ENCODE measurements around the gene POPDC3. TPM values are rescaled to one million over a fixed set of nuclear protein-coding genes. Genes with fewer than 3 reads are reported as not detected.

POPDC3 gene
- total RNA-seq, 1 experiment from 2014 or later, result 5.7 TPM

DNA sequence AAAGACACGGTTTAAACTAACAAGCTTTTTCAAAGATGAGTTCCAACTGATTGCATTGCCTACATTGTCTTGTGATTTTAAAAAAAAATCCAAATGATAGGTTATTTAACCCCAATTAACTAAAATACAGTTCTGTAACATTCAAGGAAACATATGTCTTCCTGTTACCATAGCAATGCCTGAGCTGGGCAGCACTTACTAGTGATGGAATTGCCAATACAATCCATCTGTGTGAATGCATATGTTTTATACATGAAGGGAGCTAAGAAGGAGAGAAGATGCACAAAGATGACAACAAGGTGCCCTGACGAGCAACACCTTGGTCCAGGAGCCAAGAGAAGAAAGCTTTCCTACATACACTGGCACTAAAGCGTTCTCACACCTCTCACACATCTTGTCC is 68.7 kb downstream of the POPDC3 start:
- no peak overlapping the region for H2BK20ac ChIP-seq (ENCODE audit: low read depth, low read length, poor library complexity, severe bottlenecking)
- H2AK5ac ChIP-seq (ENCODE audit: insufficient read length, low read length), result no peak overlapping the region
- H3K4me2 ChIP-seq (ENCODE audit: insufficient read depth, insufficient read length, low read length), result no peak overlapping the region
- no peak overlapping the region for H4K8ac ChIP-seq (replicated peaks; ENCODE audit: insufficient read length, low read depth, low read length)
- no peak overlapping the region for H2BK12ac ChIP-seq (ENCODE audit: insufficient read length, low read depth, low read length)
- H3K4me1 ChIP-seq (ENCODE audit: insufficient read depth, low read length), result no peaks in the 10 kb centered on the region; the same call in 1 of the 2 replicates
- H4K91ac ChIP-seq (ENCODE audit: insufficient read length, low read depth, low read length), result no peak overlapping the region
- H2BK120ac ChIP-seq (ENCODE audit: low read depth, low read length, poor library complexity, severe bottlenecking), result no peak overlapping the region
- Mint-ChIP-seq H3K4me1 (peaks cover 2 to 4% of the 10 kb centered on the region in 2 experiments), H3K4me3 (no peak overlapping the region), H3K27ac (no peak overlapping the region), H3K27me3 (ENCODE audit: low read depth) (no peaks in the 10 kb centered on the region), H3K36me3 (ENCODE audit: insufficient read depth in 1 of 3, low read depth in 3 of 3) (no peaks in the 10 kb centered on the region), H3K9me3 (no peaks in the 10 kb centered on the region)
- no peaks in the 10 kb centered on the region for H3K79me2 ChIP-seq (ENCODE audit: insufficient read depth, low read length)
- no peak overlapping the region for H2BK15ac ChIP-seq (ENCODE audit: low read depth, low read length)
- no CpG with 5 or more reads among the region's 3 CpGs for WGBS (ENCODE audit: extremely low coverage, insufficient read length, low lambda C conversion rate)
- H3K23me2 ChIP-seq (ENCODE audit: insufficient read length, low read depth, low read length, poor library complexity, severe bottlenecking), result no peaks in the 10 kb centered on the region
- no peaks in the 10 kb centered on the region for H3K9me3 ChIP-seq (ENCODE audit: control insufficient read depth, low read depth, low read length)
- H3K27ac ChIP-seq (ENCODE audit: insufficient read length, low read depth, low read length), result no peak overlapping the region
- H4K20me1 ChIP-seq (ENCODE audit: control insufficient read depth, insufficient read depth, insufficient read length), result no peaks in the 10 kb centered on the region
- no peak overlapping the region for H3K4ac ChIP-seq (ENCODE audit: low read depth, low read length)
- no peak overlapping the region for H2AFZ ChIP-seq (ENCODE audit: low read length)
- H3T11ph ChIP-seq (ENCODE audit: low read length), result no peak overlapping the region
- H3K18ac ChIP-seq (ENCODE audit: insufficient read length, low read depth, low read length), result no peak overlapping the region
- H4K5ac ChIP-seq (ENCODE audit: insufficient read length, low read depth, low read length), result no peak overlapping the region
- TF ChIP-seq, protein P1, sequence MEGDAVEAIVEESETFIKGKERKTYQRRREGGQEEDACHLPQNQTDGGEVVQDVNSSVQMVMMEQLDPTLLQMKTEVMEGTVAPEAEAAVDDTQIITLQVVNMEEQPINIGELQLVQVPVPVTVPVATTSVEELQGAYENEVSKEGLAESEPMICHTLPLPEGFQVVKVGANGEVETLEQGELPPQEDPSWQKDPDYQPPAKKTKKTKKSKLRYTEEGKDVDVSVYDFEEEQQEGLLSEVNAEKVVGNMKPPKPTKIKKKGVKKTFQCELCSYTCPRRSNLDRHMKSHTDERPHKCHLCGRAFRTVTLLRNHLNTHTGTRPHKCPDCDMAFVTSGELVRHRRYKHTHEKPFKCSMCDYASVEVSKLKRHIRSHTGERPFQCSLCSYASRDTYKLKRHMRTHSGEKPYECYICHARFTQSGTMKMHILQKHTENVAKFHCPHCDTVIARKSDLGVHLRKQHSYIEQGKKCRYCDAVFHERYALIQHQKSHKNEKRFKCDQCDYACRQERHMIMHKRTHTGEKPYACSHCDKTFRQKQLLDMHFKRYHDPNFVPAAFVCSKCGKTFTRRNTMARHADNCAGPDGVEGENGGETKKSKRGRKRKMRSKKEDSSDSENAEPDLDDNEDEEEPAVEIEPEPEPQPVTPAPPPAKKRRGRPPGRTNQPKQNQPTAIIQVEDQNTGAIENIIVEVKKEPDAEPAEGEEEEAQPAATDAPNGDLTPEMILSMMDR (conservative IDR thresholded peaks at IDR 0.05), result no peak
- no peak for DNase-seq
- H3K79me1 ChIP-seq (ENCODE audit: insufficient read depth, low read depth, low read length, poor library complexity, severe bottlenecking), result no peaks in the 10 kb centered on the region
- H3K14ac ChIP-seq (ENCODE audit: insufficient read depth, low read length), result no peak overlapping the region
- H3K56ac ChIP-seq (ENCODE audit: insufficient read length, low read depth, low read length), result no peak overlapping the region
- H3K9ac ChIP-seq (ENCODE audit: extremely low read depth, insufficient read length, low read length), result no peak overlapping the region
- H3K27me3 ChIP-seq (ENCODE audit: insufficient read depth, low read length), result no peaks in the 10 kb centered on the region
- no peak overlapping the region for H2BK5ac ChIP-seq (ENCODE audit: insufficient read length, low read length)
- H3K23ac ChIP-seq (ENCODE audit: insufficient read length, low read depth, low read length), result no peak overlapping the region
